ENCODE results near the gene MAD1L1. TPM values are rescaled to one million over a fixed set of nuclear protein-coding genes. Genes with fewer than 3 reads are reported as not detected.

Gene MAD1L1
- total RNA-seq, 2 experiments from 2014 or later, result 40.0 to 44.7 TPM

- ChIA-PET CTCF (no interaction called here), POLR2A (no interaction called here)
- no peaks in the 10 kb centered on the region for H3K9me3 Mint-ChIP-seq
- TF ChIP-seq CTCF (IDR thresholded peaks at IDR 0.05), result no peak
- DNase-seq (no peak), ATAC-seq (no peak)
- no peaks in the 10 kb centered on the region for H3K4me1 Mint-ChIP-seq (ENCODE audit: low read depth)
- no peak overlapping the region for H3K27ac Mint-ChIP-seq
- no peaks in the 10 kb centered on the region for H3K36me3 Mint-ChIP-seq (ENCODE audit: low read depth)
- intact Hi-C loops (cut with micrococcal nuclease), result no loop called here
- H3K27me3 Mint-ChIP-seq, result no peaks in the 10 kb centered on the region
- no peak overlapping the region for H3K4me3 Mint-ChIP-seq
Observed at GRCh38 chr7:2003931-2004812, 228.6 kb downstream of the MAD1L1 start.

- ATAC-seq, result no peak
- no peak overlapping the region for H3K4me3 Mint-ChIP-seq
- H3K4me1 Mint-ChIP-seq (ENCODE audit: low read depth), result no peaks in the 10 kb centered on the region
Observed at GRCh38 chr7:2003451-2003930, 229.3 kb downstream of the MAD1L1 start.

GRCh38 chr7:2002561-2003450 lies 229.9 kb downstream of the MAD1L1 start:
- Mint-ChIP-seq H3K4me3 (no peak overlapping the region), H3K36me3 (ENCODE audit: low read depth) (no peaks in the 10 kb centered on the region), H3K4me1 (ENCODE audit: low read depth) (no peaks in the 10 kb centered on the region), H3K9me3 (no peaks in the 10 kb centered on the region), H3K27me3 (no peaks in the 10 kb centered on the region), H3K27ac (no peak overlapping the region)
- ChIA-PET POLR2A (no interaction called here), CTCF (no interaction called here)
- no peak for ATAC-seq
- intact Hi-C loops (cut with micrococcal nuclease), result no loop called here
- no peak for DNase-seq
- no peak for TF ChIP-seq CTCF (IDR thresholded peaks at IDR 0.05)

More at GRCh38 chr7:2003451-2003930, 229.3 kb downstream of the MAD1L1 start:
- DNase-seq, result no peak
- no peaks in the 10 kb centered on the region for H3K27me3 Mint-ChIP-seq
- no peak for TF ChIP-seq CTCF (IDR thresholded peaks at IDR 0.05)
- ChIA-PET POLR2A (no interaction called here), CTCF (no interaction called here)
- intact Hi-C loops (cut with micrococcal nuclease), result no loop called here
- H3K36me3 Mint-ChIP-seq (ENCODE audit: low read depth), result no peaks in the 10 kb centered on the region
- no peaks in the 10 kb centered on the region for H3K9me3 Mint-ChIP-seq
- no peak overlapping the region for H3K27ac Mint-ChIP-seq

GRCh38 chr7:2001601-2002442 lies 230.9 kb downstream of the MAD1L1 start:
- ChIA-PET POLR2A (no interaction called here), CTCF (no interaction called here)
- DNase-seq, result no peak
- Mint-ChIP-seq H3K4me3 (no peak overlapping the region), H3K27me3 (no peaks in the 10 kb centered on the region), H3K27ac (no peak overlapping the region), H3K9me3 (no peaks in the 10 kb centered on the region), H3K36me3 (ENCODE audit: low read depth) (no peaks in the 10 kb centered on the region), H3K4me1 (ENCODE audit: low read depth) (no peaks in the 10 kb centered on the region)
- no peak for TF ChIP-seq CTCF (IDR thresholded peaks at IDR 0.05)
- intact Hi-C loops (cut with micrococcal nuclease), result no loop called here
- ATAC-seq, result no peak

Data from activated CD8-positive, alpha-beta T cell treated with anti-CD3 and anti-CD28 coated beads for 36 hours (primary cell).